Omental fat pad (tissue), 4 donors: ENCODE results near the gene TUBB2A. TPM values are rescaled to one million over a fixed set of nuclear protein-coding genes. Genes with fewer than 3 reads are reported as not detected.
"Not testable (repeated sequence)": the region's sequence is repeated elsewhere in the genome, so short reads cannot be mapped to it uniquely, and the experiment has no call there.

Experiments
- ATAC-seq: fragments of 150-250 bp; one replicate; pipeline ENCODE4 v1.9.1; 2016; ENCODE audit warnings: mild to moderate bottlenecking, moderate library complexity; ENCODE audit not compliant: low FRiP score
- DNase-seq: peaks from one replicate; pipeline ENCODE4 v3.0.0-alpha.2; 2019; ENCODE audit warnings: low spot score
- total RNA-seq, 4 donors: library from RNA; depleted of rRNA; stranded (reverse); fragments of >200 nt; gene quantifications; one replicate each; pipeline ENCODE4 v1.1.0, GENCODE V29; 2016
- TF ChIP-seq, protein P1 (sequence below), 3 donors: fragments of 450-650 bp; IDR thresholded peaks; one replicate each; pipeline ENCODE4 v1.5.1; 2016 to 2017; ENCODE audit warnings: antibody characterized with exemption in 3 of 3, mild to moderate bottlenecking in 3 of 3, moderate library complexity in 2 of 3

Gene TUBB2A
- total RNA-seq, 4 donors from 2014 or later = 62.4 to 134 (median 97.8) TPM

DNA sequence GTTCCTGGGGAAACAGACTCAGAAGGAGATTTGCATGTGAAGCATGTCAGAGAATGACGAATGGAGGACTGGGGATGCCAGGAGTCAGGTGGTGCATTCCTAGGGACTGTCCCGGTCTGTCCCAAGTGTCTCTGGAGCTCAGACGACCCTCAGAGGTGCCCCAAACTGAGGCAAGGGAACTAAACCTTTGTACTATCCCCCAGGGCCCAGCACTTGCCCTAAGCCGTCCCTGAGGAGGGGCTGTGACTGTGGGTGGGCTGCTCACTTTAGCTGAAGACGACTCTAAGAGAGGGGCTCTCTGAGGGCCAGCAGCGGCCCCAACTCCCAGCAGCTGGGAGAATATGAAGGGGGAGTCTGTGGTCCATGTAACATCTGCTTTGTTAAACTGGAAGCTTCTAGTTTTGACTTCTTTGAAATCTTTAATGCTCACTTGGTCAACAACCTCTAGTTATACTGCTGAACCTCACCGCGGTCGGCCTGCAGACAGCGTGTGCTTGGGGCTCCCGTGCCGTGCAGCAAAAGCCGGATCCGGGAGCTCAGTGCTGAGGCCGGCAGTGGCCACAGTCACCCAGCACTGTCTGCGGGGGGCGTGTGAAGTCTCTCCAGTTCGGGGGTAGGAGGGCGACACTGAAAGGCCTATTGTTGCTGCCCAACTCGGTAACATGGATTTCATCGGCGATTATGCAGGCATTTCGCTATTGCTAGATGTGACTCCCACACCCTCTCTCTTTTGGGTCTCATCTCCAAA lies 35.9 kb upstream of the TUBB2A start:
- TF ChIP-seq, protein P1, sequence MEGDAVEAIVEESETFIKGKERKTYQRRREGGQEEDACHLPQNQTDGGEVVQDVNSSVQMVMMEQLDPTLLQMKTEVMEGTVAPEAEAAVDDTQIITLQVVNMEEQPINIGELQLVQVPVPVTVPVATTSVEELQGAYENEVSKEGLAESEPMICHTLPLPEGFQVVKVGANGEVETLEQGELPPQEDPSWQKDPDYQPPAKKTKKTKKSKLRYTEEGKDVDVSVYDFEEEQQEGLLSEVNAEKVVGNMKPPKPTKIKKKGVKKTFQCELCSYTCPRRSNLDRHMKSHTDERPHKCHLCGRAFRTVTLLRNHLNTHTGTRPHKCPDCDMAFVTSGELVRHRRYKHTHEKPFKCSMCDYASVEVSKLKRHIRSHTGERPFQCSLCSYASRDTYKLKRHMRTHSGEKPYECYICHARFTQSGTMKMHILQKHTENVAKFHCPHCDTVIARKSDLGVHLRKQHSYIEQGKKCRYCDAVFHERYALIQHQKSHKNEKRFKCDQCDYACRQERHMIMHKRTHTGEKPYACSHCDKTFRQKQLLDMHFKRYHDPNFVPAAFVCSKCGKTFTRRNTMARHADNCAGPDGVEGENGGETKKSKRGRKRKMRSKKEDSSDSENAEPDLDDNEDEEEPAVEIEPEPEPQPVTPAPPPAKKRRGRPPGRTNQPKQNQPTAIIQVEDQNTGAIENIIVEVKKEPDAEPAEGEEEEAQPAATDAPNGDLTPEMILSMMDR (IDR thresholded peaks at IDR 0.05) = no peak
- no peak for DNase-seq
- ATAC-seq = no peak

DNA sequence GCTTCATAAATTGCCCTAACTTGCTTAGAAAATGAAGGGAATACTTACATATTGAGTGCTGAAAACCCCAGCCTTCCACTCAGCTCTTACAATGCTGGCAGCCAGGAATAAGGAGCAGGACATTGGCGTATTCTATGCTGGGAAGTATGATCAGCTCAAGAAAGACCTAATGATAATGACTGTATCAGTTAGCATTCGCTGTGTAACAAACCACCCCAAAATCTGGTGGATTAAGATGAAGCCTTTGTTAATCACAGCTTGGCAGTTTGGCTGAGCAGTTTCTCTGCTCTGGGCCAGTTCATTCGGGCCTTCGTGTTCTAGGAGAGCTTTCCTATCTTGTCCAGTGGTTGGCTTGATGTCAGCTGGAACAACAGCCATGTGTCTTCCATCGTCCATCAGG lies 33.4 kb upstream of the TUBB2A start:
- no peak for DNase-seq
- ATAC-seq = no peak
- TF ChIP-seq, protein P1 (IDR thresholded peaks at IDR 0.05) = no peak

DNA sequence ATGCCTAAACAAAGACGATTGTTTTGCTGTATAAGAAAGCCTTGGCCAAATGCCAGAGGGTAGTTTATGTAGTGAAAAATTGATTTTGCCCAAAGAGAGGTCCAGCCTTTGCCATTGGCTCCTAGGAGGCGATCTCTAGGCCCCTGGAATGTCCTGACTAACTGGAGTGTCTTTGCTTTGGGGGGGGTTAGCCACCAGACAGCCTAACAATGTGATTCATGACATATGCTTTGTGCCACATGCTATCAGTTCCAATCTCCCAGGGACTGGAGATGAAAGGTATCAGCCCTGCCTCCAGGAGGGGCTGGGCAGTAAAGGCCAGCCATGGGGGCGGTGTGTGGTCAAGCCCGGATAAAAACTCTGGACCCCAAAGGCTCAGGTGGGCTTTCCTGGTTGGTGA lies 32.7 kb upstream of the TUBB2A start:
- DNase-seq (no peak), ATAC-seq (no peak)
- TF ChIP-seq, protein P1 (IDR thresholded peaks at IDR 0.05) = no peak

DNA sequence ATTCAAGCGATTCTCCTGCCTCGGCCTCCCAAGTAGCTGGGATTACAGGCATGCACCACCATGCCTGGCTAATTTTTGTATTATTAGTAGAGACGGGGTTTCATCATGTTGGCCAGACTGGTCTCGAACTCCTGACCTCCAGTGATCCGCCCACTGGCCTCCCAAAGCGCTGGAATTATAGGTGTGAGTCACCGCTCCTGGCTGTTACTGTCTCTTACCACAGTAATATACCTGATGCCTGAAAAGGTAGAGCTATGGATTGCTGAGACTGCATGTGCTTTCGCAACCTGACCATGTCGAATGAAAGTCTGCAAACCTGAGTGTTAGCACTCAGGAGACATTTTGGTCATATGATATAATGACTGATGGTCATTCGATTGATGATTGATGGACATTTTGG lies 31.8 kb upstream of the TUBB2A start:
- ATAC-seq, DNase-seq: not testable (repeated sequence)

DNA sequence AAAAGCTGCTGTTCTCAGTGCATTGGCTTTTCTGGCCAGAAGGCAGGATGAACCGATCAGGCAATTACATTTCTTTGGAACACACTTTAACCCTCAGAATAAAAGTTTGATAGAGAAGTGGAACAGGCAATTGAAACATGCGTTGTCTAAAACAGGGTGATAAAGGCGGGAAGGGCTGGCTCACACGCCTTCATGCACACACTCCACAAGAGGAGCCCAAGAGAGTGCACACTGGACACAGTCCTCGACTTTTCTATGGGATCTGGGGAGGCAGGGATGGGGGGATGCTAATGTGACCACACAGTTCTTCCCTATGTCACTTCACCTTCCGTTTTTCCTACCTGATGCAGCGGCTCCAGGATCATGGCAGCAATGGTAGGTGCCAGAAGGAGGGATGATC lies 30.9 kb upstream of the TUBB2A start:
- no peak for DNase-seq
- TF ChIP-seq, protein P1 (IDR thresholded peaks at IDR 0.05) = no peak
- no peak for ATAC-seq

DNA sequence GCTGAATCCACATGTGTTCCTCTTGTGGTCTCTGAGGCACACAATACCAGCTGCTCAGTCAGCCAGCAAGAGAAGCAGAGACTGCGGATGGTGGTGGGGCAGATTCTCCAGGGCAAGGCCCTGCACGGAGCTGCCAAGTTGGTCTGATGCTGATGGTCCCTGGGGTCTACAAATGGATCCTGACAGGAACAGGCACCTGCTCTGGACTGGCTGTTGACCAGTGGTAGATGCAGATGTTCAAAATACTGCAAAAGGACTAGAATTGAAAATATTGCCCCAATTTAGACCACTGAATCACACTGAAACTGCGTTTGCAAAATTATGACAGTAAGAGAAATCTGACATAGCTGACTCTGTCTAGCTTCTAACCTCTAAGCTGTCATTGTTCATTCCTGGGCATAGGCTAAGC lies 29.6 kb upstream of the TUBB2A start:
- DNase-seq = no peak
- TF ChIP-seq, protein P1 (IDR thresholded peaks at IDR 0.05) = no peak
- ATAC-seq = no peak

DNA sequence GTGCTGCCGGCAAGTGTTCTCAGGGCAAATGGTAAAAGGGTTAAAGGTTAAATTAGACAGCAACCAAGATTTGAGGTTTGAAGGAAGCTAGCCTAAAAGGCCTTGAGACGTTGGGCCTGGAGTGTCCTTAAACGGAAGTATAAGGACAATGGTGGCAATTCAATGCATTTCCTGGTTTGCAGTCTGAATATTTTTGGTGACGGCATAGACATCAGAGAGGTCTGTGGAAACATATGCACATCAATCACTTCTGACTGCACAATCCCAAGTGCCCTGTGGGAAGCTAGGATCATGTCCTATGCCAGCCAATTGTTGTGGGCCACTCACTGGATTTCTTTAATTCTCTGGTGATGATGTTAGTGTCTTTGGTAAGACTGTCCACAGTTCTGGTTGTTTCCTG lies 25.7 kb upstream of the TUBB2A start:
- TF ChIP-seq, protein P1 (IDR thresholded peaks at IDR 0.05) = no peak
- ATAC-seq (no peak), DNase-seq (no peak)
